Measurements from ENCODE around the gene ACSS3. TPM values are rescaled to one million over a fixed set of nuclear protein-coding genes. Genes with fewer than 3 reads are reported as not detected.

Gene ACSS3
- total and polyA plus RNA-seq, 2 donors (not counting 1 experiment from before 2014, with no cell fraction given), result not detected

DNA sequence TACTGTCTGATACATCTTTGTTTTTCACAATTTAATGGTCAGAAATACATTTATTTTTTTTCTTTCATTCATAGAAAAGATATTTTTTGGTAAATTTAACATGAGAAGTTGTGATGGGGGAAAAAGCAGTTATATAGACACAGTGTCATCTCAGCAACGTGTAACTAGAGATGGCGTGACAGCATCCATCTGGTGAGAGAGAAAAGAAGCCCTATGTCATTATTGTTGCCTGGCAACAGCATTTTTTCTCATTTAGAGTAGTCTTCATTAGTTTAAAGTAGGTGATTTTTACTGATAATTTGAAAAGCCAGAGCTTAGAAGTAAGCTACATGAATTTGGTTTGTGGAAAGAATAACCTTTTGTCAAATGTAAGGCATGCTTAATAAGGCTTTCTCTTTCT lies 128.6 kb downstream of the ACSS3 start:
- intact Hi-C loops (cut with micrococcal nuclease), result no loop called here
- POLR2A ChIA-PET, result no interaction called here
- 100% methylated on average over 2 of the region's 2 CpGs for WGBS (ENCODE audit: insufficient coverage)
- no peaks in the 10 kb centered on the region for H4K20me1 ChIP-seq (ENCODE audit: control insufficient read depth, insufficient read depth, low read length, poor library complexity, severe bottlenecking)
- no peak overlapping the region for H3K4me3 Mint-ChIP-seq
- H3K4me2 ChIP-seq (replicated peaks; ENCODE audit: low read depth, low read length, poor library complexity, severe bottlenecking), result no peak overlapping the region
- no peaks in the 10 kb centered on the region for H3K4me1 ChIP-seq (ENCODE audit: control insufficient read depth in 2 of 2, insufficient read depth in 2 of 2, low read length in 2 of 2)
- no peaks in the 10 kb centered on the region for H3K36me3 ChIP-seq (replicated peaks in 1 of 2; ENCODE audit: control extremely low read depth in 1 of 2, control insufficient read depth in 1 of 2, extremely low read depth in 1 of 2, insufficient read depth in 2 of 2, low read length in 1 of 2)
- H3K4me3 ChIP-seq (ENCODE audit: control extremely low read depth in 1 of 5, extremely low read depth in 1 of 5, insufficient read depth in 1 of 5, low read depth in 2 of 5, low read length in 4 of 5), result no peak overlapping the region
- no peaks in the 10 kb centered on the region for H3K4me1 Mint-ChIP-seq
- CTCF ChIA-PET, result no interaction called here
- no peaks in the 10 kb centered on the region for H3K9me3 ChIP-seq (ENCODE audit: control extremely low read depth in 1 of 3, control insufficient read depth in 2 of 3, insufficient read depth in 1 of 3, low read length in 2 of 3)
- H3K27me3 ChIP-seq (replicated peaks in 1 of 4; ENCODE audit: control extremely low read depth in 1 of 4, control insufficient read depth in 3 of 4, insufficient read depth in 4 of 4, low read length in 3 of 4), result no peaks in the 10 kb centered on the region
- no peaks in the 10 kb centered on the region for H3K27me3 Mint-ChIP-seq
- DNase-seq (no peak), ATAC-seq (ENCODE audit: low read depth) (no peak)
- TF ChIP-seq EZH2 (IDR thresholded peaks at IDR 0.05; ENCODE audit: borderline replicate concordance, insufficient read depth, low read depth, low read length, poor library complexity, severe bottlenecking), result no peak
- H3K27ac Mint-ChIP-seq, result no peak overlapping the region
- no peak overlapping the region for H2AFZ ChIP-seq (ENCODE audit: insufficient read depth, low read depth, low read length, poor library complexity, severe bottlenecking)
- H3K79me2 ChIP-seq (ENCODE audit: control insufficient read depth, insufficient read depth, low read length), result no peaks in the 10 kb centered on the region
- no peaks in the 10 kb centered on the region for H3K9me3 Mint-ChIP-seq (ENCODE audit: insufficient read depth)
- H3K27ac ChIP-seq (ENCODE audit: low read length in 2 of 2), result no peak overlapping the region
- H3K9ac ChIP-seq (ENCODE audit: low read length), result no peak overlapping the region

DNA sequence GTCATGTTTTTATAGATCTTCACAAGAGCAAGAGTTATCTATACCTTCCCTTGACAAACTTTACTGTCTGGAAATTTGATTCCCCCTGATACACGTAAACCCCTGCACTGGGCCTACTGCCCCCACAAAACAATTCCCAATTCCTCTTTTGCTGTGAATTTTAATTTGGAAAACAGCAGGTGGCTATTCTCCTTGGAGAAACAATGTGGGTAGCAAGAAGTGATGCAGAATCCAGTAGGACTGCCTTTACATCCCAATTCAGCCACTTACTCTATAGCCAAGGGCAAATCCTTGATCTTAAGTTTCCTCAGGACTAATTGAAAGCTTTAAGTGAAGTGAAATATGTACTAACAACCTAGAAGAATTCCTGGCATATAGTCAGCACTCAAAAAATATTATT lies 129.3 kb downstream of the ACSS3 start:
- DNase-seq (no peak), ATAC-seq (ENCODE audit: low read depth) (no peak)
- ChIA-PET POLR2A (no interaction called here), CTCF (no interaction called here)
- no peaks in the 10 kb centered on the region for H4K20me1 ChIP-seq (ENCODE audit: control insufficient read depth, insufficient read depth, low read length, poor library complexity, severe bottlenecking)
- H3K27ac ChIP-seq (ENCODE audit: low read length in 2 of 2), result no peak overlapping the region
- WGBS (ENCODE audit: insufficient coverage), result no CpG with 5 or more reads among the region's 1 CpG
- H3K9me3 Mint-ChIP-seq (ENCODE audit: insufficient read depth), result no peaks in the 10 kb centered on the region
- TF ChIP-seq, protein P1, sequence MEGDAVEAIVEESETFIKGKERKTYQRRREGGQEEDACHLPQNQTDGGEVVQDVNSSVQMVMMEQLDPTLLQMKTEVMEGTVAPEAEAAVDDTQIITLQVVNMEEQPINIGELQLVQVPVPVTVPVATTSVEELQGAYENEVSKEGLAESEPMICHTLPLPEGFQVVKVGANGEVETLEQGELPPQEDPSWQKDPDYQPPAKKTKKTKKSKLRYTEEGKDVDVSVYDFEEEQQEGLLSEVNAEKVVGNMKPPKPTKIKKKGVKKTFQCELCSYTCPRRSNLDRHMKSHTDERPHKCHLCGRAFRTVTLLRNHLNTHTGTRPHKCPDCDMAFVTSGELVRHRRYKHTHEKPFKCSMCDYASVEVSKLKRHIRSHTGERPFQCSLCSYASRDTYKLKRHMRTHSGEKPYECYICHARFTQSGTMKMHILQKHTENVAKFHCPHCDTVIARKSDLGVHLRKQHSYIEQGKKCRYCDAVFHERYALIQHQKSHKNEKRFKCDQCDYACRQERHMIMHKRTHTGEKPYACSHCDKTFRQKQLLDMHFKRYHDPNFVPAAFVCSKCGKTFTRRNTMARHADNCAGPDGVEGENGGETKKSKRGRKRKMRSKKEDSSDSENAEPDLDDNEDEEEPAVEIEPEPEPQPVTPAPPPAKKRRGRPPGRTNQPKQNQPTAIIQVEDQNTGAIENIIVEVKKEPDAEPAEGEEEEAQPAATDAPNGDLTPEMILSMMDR (IDR thresholded peaks at IDR 0.05), result no peak
- TF ChIP-seq EZH2 (IDR thresholded peaks at IDR 0.05; ENCODE audit: borderline replicate concordance, insufficient read depth, low read depth, low read length, poor library complexity, severe bottlenecking), result no peak
- intact Hi-C loops (cut with micrococcal nuclease), result no loop called here
- H3K4me3 Mint-ChIP-seq, result no peak overlapping the region
- H3K79me2 ChIP-seq (ENCODE audit: control insufficient read depth, insufficient read depth, low read length), result no peaks in the 10 kb centered on the region
- H3K9ac ChIP-seq (ENCODE audit: low read length), result no peak overlapping the region
- H3K27me3 Mint-ChIP-seq, result no peaks in the 10 kb centered on the region
- H3K36me3 ChIP-seq (replicated peaks in 1 of 2; ENCODE audit: control extremely low read depth in 1 of 2, control insufficient read depth in 1 of 2, extremely low read depth in 1 of 2, insufficient read depth in 2 of 2, low read length in 1 of 2), result no peaks in the 10 kb centered on the region
- H3K9me3 ChIP-seq (ENCODE audit: control extremely low read depth in 1 of 3, control insufficient read depth in 2 of 3, insufficient read depth in 1 of 3, low read length in 2 of 3), result no peaks in the 10 kb centered on the region
- H3K4me1 Mint-ChIP-seq, result no peaks in the 10 kb centered on the region
- no peaks in the 10 kb centered on the region for H3K4me1 ChIP-seq (ENCODE audit: control insufficient read depth in 2 of 2, insufficient read depth in 2 of 2, low read length in 2 of 2)
- no peak overlapping the region for H3K4me3 ChIP-seq (ENCODE audit: control extremely low read depth in 1 of 5, extremely low read depth in 1 of 5, insufficient read depth in 1 of 5, low read depth in 2 of 5, low read length in 4 of 5)
- no peak overlapping the region for H3K4me2 ChIP-seq (replicated peaks; ENCODE audit: low read depth, low read length, poor library complexity, severe bottlenecking)
- H3K27me3 ChIP-seq (replicated peaks in 1 of 4; ENCODE audit: control extremely low read depth in 1 of 4, control insufficient read depth in 3 of 4, insufficient read depth in 4 of 4, low read length in 3 of 4), result no peaks in the 10 kb centered on the region
- H3K27ac Mint-ChIP-seq, result no peak overlapping the region
- H2AFZ ChIP-seq (ENCODE audit: insufficient read depth, low read depth, low read length, poor library complexity, severe bottlenecking), result no peak overlapping the region
